GM20000 (cell line): Measurements from ENCODE around the gene SEZ6L.

Source experiments
- DNase-seq: peaks from one replicate; pipeline ENCODE4 v3.0.0; 2012; ENCODE audit warnings: low spot score
- TF ChIP-seq, protein P1 (sequence below): IDR thresholded peaks from 2 replicates; pipeline ENCODE4 v1.5.1; 2012; ENCODE audit warnings: mild to moderate bottlenecking, control low read depth; ENCODE audit errors: extremely low read depth, missing control alignments

The SEZ6L gene

DNA sequence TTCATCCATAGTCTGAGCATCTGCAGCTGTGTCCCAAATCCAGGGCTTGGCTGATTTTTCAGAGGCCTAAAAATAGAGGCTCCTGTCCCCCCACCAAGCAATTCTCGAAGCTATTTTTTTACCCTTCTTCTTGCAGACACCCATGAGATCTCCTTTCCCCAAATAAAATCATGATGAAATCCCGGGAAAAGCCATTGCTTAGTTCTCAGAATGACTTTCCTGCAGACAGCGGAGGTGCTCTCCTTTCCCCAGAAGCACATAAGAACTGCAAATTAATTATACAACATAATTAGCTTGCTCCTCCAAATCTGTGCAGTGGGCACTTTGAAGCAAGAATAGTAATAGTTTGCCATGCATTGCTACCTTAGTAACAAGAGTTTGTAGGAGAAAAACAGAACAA, 176.2 kb downstream of the SEZ6L start:
- no peak for DNase-seq
- TF ChIP-seq, protein P1, sequence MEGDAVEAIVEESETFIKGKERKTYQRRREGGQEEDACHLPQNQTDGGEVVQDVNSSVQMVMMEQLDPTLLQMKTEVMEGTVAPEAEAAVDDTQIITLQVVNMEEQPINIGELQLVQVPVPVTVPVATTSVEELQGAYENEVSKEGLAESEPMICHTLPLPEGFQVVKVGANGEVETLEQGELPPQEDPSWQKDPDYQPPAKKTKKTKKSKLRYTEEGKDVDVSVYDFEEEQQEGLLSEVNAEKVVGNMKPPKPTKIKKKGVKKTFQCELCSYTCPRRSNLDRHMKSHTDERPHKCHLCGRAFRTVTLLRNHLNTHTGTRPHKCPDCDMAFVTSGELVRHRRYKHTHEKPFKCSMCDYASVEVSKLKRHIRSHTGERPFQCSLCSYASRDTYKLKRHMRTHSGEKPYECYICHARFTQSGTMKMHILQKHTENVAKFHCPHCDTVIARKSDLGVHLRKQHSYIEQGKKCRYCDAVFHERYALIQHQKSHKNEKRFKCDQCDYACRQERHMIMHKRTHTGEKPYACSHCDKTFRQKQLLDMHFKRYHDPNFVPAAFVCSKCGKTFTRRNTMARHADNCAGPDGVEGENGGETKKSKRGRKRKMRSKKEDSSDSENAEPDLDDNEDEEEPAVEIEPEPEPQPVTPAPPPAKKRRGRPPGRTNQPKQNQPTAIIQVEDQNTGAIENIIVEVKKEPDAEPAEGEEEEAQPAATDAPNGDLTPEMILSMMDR, result no peak

DNA sequence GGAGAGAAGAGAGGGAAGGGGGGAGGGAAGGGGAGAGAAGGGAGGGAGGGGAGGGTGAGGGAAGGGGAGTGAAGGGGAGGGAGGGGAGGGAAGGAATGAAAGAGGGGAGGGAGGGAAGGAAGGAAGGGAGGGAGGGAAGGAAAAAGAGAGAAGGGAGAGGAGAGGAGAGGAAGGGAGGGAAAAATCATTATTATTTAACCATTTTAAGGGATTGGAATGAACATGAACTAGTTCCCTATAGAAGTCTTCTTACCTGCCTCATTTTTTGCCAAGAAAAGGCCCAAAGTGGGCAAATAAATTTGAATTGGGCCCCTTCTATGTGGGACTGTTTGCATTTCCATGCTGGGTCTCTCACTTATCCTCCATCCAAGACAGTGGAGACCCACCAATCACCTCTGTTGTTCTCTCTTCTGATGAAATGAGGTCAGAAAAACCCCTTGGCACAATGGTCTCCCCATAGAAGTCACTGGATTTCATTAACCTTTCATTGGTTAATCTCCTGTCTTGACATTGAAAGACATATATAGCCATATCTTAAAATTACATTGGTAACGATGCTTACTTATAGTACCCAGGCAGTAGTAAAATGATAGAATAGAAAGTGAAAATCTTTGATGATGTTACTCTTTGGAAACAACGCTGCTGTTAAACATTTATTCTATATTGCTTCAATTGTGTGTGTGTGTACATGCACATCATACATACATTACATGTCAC, 179.7 kb downstream of the SEZ6L start:
- TF ChIP-seq, protein P1, result no peak
- no peak for DNase-seq

DNA sequence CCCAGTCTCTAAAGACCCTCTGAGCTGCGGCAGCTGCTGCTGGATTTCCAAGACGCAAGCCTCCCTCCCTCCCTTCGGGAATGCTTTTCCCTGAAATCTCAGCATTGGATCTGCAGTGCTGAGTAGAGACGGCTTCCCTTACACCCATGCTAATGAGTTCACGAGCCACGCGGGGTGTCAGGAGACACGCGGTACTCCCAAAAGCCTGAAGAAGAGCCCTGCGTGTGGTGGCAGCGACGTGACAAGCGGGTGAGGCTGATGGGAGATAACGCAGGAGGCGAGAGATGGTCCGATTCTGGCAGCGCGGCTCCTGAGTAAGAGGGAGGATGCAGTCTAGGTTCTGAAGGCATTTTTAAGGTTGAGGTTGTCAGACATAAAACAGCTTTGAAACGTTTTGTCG, 185.4 kb downstream of the SEZ6L start:
- no peak for DNase-seq

DNA sequence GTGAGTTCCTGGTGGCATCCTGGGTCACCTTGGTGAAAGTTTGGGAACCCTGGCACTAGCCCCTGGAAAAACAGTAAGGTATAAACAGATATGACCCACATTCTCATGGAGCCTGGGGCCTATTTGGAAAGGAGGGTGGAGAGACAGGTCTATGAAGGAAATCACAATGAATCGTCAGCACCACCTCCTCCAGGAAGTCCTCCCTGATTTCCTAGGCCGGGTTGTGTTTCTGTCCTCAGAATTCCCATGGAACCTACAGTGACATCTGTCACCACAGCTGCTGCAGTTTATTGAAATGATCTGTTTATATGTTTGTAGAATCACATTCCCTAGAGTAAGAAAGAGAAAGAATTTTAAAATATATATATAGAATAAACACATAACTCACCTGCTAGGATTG, 188.0 kb downstream of the SEZ6L start:
- DNase-seq, result no peak
- TF ChIP-seq, protein P1, result no peak

More for the DNA sequence above, 185.4 kb downstream of the SEZ6L start:
- TF ChIP-seq, protein P1, result no peak

DNA sequence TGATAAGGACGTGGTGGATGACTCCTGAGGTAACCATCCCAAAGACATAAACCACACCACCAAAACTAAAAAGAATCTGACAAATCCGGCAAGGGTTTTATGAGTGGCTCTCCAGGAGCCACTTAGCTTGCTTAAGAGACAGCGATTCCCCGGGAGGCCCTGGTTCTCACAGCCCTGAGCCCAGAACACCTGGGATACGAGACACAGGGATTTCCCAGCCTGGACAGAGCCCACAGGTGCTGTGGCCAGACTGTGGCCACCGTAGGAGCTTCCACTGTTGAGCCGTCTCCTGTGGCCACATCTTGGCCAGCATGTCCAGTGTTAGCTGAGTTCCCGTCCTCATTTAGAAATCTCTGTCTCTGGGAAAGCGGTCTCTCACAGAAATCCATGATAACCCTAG, 188.6 kb downstream of the SEZ6L start:
- DNase-seq, result no peak
- TF ChIP-seq, protein P1, result no peak

DNA sequence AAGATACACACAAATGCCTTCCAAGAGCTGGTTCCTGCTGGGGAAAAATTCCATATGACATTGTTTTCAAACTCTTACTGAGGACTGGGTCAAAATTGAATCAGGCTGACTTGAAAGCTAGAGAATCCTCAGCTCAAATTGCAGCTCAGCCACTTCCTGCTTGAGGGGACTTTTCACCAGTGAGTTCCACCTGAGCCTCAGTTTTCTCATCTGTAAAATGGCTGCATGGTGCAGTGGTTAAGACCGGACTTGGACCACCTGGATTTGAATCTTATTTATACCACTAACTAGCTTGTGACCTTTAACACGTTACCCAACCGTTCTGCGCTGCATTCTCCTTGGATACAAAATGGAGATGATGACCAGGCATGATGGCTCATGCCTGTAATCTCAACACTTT, 189.9 kb downstream of the SEZ6L start:
- TF ChIP-seq, protein P1, result no peak
- no peak for DNase-seq

DNA sequence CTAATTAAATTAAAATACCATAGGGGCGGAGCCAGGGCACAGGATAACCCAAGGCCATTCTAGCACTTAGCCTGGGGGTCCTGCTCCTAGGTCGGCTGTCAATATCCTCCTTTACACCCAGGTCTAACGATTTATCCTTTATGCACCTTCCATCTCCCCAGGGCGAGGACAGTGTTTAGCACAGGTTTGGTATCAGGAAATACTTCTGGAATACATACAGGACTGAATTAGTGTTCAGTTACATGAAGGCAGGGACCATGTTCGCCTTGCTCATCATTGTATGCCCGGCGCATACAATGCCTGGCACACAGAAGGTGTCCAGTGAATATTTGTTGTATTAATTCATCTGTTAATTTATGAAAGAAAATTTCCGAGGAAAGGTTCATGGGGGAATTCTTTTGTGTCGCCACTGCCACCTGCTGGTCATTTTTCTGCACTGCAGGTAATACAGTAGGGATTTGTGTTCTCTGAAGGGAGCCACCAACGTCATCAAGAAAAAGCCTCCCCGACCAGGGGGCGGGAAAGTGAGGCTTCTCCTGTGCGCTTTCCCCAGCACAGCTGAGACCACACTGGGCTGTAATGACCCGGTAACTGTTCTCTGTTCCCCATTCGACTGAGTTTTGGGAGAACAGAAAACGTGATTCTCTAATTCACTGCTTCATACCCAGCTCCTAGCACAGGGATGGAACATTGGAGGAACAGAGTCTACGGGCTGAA, 191.1 kb downstream of the SEZ6L start:
- peak; percentile 62 for DNase-seq
- TF ChIP-seq, protein P1, result peak; percentile 80
